Measurements from ENCODE around the gene CD4.
"Not testable (repeated sequence)": the region's sequence is repeated elsewhere in the genome, so short reads cannot be mapped to it uniquely, and the experiment has no call there.

The CD4 gene

DNA sequence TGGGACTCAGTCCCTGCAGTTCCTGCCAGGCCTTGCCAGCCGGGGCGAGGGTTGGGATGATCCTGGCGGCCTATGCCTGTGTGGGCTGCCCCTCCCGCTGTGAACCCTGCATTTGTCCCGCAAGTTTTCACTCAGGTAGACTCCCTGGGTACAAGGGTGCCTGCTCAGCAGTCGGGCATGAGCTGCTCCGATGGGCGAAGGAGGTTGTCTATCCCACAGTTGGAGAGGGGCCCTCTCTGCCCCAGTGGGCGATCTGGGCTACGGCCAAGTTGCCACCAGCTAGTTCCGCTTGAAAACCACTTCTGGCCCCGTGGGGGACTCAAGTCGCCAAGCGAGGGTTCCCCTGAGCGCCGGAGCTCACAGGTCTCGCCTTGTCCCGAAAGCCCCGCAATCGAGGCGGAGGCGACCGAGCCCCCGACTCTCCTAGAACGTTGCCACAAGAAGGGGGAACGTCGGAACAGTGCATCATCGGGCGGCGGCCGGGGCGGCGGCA lies 77.6 kb downstream of the CD4 start:
- DNase-seq (ENCODE audit: low read depth in 1 of 2, low spot score in 1 of 2) = no peak

DNA sequence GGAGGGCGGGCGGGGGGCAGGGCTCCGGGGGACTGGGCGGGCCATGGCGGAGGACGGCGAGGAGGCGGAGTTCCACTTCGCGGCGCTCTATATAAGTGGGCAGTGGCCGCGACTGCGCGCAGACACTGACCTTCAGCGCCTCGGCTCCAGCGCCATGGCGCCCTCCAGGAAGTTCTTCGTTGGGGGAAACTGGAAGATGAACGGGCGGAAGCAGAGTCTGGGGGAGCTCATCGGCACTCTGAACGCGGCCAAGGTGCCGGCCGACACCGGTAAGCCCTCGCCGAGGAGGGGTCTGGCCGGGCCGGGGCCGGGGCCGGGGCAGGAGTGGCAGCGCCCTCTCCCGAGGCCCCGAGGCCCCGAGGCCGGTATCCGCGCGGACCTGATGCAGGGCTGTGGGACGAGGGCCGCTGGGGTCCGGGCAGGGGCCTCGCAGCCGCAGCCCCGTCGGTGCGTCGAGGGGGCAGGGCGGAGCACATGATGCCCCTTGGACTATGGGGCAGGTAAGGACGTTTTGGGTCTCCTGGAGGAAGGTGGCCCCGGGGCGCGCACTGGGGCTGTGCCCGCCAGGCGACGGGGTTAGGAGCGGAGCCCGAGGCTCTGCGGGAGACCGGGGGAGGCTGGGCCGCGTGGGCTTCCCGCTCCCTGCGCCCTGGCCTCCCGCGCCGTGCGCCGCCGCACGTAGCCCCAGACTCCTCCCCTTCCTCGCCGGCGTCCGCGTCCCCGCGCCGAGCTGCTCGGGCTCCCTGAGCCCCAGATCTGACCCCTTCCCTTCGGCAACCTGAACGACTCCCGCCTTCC lies 78.3 kb downstream of the CD4 start, which contains the start of gene TPI1:
Gene TPI1 (plus strand): TSS at position 119 of the 798 bp plus-strand sequence. CDS start 36 bp downstream, at position 155.
- peak; percentile 61 to 74 for DNase-seq (ENCODE audit: low read depth in 1 of 2, low spot score in 1 of 2)

- DNase-seq (ENCODE audit: low read depth in 1 of 2, low spot score in 1 of 2) = no peak
Measured at GRCh38 chr12:6868211-6869048, 79.1 kb downstream of the CD4 start.

DNA sequence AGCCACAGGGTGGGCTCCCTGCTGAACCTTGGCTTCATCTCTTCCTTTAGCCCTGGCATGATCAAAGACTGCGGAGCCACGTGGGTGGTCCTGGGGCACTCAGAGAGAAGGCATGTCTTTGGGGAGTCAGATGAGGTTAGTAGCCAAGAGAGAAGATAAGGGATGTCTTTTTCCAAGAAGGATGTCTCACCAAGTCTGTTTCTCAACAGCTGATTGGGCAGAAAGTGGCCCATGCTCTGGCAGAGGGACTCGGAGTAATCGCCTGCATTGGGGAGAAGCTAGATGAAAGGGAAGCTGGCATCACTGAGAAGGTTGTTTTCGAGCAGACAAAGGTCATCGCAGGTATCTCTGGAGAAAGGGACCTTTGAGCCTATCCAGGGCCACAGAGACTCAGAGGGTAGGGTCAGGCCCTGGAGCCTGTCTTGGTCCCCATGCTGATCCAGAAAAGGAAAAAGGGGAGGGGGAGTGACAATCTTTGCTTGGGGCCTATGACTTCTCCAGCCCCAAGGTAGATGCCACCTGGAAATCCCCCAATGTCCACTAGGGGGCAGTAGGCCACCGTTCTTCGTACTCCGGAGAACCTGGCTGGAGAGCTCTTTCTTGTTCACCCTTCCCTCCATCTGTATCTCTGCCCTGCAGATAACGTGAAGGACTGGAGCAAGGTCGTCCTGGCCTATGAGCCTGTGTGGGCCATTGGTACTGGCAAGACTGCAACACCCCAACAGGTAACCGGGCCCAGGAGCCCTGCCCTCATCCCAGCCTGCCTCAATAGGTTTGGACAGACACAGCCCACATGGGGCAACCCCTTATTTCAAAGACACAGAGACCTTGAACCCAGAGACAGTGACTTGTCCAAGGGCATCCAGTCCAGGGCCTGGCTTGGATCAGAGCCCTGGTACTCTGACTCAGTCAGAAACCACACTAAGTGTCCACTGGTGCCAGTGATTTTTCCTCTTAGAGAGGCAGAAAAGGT lies 80.0 kb downstream of the CD4 start:
- peak; percentile 66 to 76 for DNase-seq (ENCODE audit: low read depth in 1 of 2, low spot score in 1 of 2)

DNA sequence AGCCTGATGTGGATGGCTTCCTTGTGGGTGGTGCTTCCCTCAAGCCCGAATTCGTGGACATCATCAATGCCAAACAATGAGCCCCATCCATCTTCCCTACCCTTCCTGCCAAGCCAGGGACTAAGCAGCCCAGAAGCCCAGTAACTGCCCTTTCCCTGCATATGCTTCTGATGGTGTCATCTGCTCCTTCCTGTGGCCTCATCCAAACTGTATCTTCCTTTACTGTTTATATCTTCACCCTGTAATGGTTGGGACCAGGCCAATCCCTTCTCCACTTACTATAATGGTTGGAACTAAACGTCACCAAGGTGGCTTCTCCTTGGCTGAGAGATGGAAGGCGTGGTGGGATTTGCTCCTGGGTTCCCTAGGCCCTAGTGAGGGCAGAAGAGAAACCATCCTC lies 81.0 kb downstream of the CD4 start:
- DNase-seq (ENCODE audit: low read depth in 1 of 2, low spot score in 1 of 2) = not testable (repeated sequence)
